ENCODE results near the gene PIGB. TPM values are rescaled to one million over a fixed set of nuclear protein-coding genes. Genes with fewer than 3 reads are reported as not detected.

Gene PIGB
- 11.4 and 15.3 TPM in 2 replicates for total RNA-seq

GRCh38 chr15:55318588-55319494 lies at the start of gene PIGB, which contains the start of gene PIGBOS1:
TSS of gene PIGB (plus strand) at chr15:55319222. CDS start at chr15:55319251, 29 bp downstream.
TSS of gene PIGBOS1 (minus strand) at chr15:55319123. CDS start at chr15:55317792, 1,331 bp downstream.
- H3K4me3 ChIP-seq (ENCODE audit: low read depth, low read length), result peak within 1 kb of the TSS; percentile 90
- no peak for TF ChIP-seq CTCF (conservative IDR thresholded peaks at IDR 0.05; ENCODE audit: low read depth, low read length)
- peak; percentile 64 for DNase-seq (ENCODE audit: low read depth)

- no peak for TF ChIP-seq CTCF (conservative IDR thresholded peaks at IDR 0.05; ENCODE audit: low read depth, low read length)
- DNase-seq (ENCODE audit: low read depth), result no peak
- no peak overlapping the region for H3K4me3 ChIP-seq (ENCODE audit: low read depth, low read length)
Observed at GRCh38 chr15:55270291-55270690, 48.7 kb upstream of the PIGB start.

- DNase-seq (ENCODE audit: low read depth), result no peak
- H3K4me3 ChIP-seq (ENCODE audit: low read depth, low read length), result no peak overlapping the region
- TF ChIP-seq CTCF (conservative IDR thresholded peaks at IDR 0.05; ENCODE audit: low read depth, low read length), result no peak
Observed at GRCh38 chr15:55276324-55276723, 42.7 kb upstream of the PIGB start.

GRCh38 chr15:55277116-55277564 lies 41.9 kb upstream of the PIGB start:
- no peak overlapping the region for H3K4me3 ChIP-seq (ENCODE audit: low read depth, low read length)
- no peak for TF ChIP-seq CTCF (conservative IDR thresholded peaks at IDR 0.05; ENCODE audit: low read depth, low read length)
- DNase-seq (ENCODE audit: low read depth), result no peak

- no peak for DNase-seq (ENCODE audit: low read depth)
- no peak for TF ChIP-seq CTCF (conservative IDR thresholded peaks at IDR 0.05; ENCODE audit: low read depth, low read length)
- no peak overlapping the region for H3K4me3 ChIP-seq (ENCODE audit: low read depth, low read length)
Observed at GRCh38 chr15:55277715-55278114, 41.3 kb upstream of the PIGB start.

- TF ChIP-seq CTCF (conservative IDR thresholded peaks at IDR 0.05; ENCODE audit: low read depth, low read length), result no peak
- no peak for DNase-seq (ENCODE audit: low read depth)
- H3K4me3 ChIP-seq (ENCODE audit: low read depth, low read length), result no peak overlapping the region
Observed at GRCh38 chr15:55279100-55279745, 39.8 kb upstream of the PIGB start.

Measured in epithelial cell of proximal tubule (primary cell).